HG03378 (cell line): ENCODE data around the gene TTC22.

ENCODE experiments used
- ATAC-seq: cut with Tn5 transposase; IDR thresholded peaks from one replicate; pipeline ENCODE4 v1.9.1; 2021; ENCODE audit warnings: mild to moderate bottlenecking, moderate library complexity; ENCODE audit not compliant: unreplicated experiment

The TTC22 gene

DNA sequence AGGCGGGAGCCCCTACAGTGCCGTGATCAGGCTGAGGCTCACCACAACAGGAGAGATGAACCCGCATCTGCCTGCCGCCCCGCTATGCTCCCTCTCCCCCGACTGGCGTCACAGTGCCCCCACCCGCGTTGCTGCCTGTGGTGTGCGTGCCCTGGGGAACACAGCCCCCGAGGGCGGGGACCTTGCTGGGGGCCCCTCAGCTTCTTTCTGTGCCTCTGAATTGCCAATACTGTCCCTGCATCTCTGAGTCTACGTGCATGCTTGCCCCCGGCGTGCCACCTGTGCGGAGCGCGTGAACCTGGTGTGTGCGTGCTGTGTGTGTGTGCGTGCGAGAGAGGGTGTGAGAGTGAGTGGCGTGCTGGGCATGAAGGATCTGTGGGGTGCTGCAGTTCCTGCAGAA is 47.1 kb downstream of the TTC22 start:
- no peak for ATAC-seq

DNA sequence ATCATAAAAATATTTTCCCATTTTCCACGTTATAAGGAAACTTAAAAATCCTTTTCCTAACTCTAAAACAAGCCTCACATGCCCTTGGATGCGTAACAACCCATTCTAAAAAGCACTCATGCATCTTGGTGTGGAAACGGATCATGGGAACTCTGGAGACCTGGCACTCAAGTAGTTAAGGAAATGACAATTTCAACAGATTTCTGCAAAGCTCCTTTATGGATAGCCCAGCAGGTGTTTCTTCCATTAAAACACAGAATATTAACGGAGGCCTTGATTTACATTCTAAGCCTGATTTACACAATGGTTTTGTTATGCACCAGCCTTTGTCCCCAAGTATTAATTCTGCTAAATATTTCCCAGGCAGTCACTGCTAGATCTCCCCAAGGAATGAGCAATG is 49.7 kb downstream of the TTC22 start:
- ATAC-seq, result no peak

DNA sequence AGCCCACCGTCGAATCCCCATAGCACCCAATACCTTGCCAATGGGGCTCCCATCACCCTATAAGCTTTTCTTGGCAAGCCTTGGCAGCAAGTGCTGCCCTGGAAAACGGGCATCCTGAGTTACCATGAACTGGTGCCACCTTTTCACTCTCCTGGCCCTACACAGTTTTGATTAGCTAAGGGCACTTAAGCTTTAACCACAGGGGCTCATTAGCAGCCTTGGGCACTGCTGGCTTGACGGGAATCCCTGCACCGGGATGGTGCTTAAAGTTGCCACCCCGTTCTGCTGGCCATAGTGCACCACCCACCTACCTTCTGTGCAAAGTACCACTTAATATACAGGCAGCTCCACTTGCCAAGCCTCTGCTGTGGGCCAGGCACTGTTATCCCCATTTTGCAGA is 50.5 kb downstream of the TTC22 start:
- ATAC-seq, result no peak

DNA sequence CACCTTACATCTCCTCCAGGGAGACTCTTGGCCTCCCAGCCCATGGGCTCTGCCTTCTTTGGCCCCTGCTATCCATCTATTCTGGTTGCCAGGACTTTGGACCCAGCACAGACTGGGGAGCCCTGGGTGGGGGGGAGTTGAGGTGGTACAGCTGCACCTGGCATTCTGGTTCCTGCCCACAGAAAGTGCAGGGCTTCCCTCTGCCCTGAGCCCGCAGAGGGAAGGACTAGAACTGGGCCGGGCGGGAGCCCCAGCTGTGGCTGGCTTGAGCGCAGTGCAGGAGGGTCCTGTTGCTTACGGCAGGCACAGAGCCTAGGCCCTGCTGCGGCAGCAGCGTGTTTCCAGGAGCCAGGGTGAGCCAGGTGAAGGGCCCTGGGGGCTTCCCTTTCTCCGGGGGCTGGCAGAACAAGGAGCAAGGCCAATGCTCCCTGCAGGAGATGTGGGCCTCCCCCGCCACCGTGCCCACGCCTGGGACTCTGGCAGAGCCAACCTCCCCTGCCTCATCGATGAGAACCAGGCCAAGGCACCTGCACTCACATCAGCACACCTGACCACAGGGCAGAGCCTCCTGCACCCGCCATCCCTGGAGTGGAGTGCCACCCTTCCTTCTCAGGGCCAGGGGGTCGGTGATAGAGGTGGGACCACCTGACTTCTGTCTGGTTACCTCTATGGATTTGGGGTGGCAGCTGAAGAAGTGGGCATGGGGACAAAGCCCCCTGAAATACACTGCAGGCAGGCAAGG is 52.9 kb downstream of the TTC22 start:
- no peak for ATAC-seq

DNA sequence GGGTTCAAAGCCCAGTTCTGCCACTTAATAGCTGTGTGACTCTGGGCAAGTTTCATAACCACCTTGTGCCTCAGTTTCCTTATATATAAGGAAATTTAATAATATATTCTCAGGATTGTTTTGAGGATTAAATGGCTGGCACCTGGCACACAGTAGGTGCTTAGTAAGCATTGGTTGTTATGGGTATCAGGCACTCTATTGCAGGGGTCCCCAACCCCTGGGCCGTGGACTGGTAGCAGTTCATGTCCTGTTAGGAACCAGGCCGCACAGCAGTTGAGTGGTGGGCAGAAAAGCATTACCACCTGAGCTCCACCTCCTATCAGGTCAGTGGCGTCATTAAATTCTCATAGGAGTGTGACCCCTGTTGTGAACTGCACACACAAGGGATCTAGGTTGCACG is 55.3 kb downstream of the TTC22 start:
- no peak for ATAC-seq

DNA sequence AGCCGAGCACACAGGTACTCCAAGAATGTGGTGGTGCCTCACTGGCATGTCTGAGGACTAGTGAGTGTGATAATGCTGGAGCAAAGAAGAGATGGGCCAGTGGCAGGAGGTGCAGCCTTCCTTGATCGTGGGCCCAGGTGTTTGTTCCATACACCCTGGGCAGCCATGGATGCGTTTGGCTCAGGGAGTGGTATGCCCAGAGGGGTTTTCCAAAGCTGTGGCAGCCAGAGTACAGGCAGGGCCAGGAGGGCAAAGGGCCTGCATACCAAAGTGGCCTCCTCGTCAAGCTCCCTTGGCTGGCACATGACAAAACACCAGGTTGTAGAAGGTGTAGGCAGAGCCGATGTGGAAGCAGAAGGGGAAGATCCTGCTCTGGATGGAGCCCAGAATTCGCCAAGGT is 55.8 kb downstream of the TTC22 start:
- ATAC-seq, result no peak

DNA sequence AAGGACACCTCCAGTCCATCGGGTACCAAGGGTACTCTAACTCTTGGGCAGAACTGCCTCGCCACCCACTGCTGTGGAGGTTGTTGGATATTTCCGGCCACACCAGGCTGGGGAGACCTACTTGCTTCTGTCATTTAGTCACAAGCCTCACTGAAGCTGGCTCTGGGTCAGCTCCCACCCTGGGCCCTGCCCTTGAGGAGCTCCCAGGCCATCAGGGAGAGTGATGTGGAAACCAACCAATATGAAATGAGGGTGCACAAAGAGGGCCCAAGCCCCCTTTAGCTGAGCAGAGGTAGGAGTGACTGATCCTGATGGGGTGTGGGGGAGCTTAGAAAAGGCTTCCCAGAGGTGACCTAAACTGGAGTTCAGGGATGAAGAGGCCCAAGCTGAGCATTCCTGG is 56.4 kb downstream of the TTC22 start:
- no peak for ATAC-seq

DNA sequence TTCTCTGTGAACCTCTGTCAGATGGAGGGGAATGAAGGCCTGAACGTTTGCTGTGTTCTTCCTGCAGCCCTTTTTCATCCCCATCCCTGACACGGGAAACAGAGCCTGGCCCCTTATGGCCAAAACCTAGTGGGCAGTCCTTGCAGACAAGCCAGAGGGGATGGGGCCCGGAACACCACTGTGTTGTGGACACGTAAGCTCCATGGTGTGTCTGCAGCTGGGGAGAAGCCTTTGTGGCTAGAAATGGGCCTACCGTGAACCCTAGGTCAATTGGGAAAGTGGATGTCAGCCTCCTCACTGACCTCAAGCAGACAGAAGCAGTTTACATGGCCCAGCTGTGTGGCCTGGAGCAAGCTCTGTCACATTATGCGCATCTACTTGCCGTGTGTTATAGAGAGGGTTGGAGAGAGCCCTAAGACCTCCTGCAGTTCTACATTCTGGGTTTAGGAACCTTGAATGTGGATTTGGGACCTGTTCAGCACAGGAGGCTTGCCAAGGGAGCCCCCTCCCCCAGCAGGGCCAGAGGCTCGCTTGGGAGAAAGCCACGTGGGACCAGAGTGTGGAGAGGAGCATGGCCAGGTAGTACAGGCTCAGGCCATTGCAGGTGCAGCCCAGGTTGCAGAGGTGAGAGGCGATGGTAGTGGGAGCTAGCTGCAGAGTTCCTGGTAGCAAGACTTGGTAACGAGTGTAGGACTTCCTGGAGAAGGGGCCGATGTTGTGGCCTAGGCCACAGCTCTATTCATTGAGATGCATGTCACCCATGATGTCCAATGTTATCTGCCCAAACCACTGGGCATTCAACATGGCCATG is 57.5 kb downstream of the TTC22 start:
- ATAC-seq, result no peak

DNA sequence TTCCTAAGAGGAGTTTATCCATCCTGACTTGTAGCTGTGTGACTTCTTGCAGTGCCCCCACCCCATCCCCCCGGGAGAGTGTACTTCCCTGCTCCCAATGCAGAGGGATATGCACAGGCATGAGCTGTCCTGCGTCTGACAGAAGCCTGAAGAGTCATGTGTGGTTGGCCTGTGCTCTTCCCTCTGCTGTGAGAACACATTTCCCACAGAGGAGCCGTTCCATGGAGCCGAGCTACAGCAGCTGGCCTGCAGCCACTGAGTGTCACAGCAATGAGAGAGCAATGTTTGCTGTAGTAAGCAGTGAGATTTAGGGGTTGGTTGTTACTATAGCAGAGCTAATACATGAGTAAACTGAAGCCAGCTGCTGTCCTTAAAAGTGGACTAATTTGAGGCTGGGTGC is 58.8 kb downstream of the TTC22 start:
- ATAC-seq, result no peak

DNA sequence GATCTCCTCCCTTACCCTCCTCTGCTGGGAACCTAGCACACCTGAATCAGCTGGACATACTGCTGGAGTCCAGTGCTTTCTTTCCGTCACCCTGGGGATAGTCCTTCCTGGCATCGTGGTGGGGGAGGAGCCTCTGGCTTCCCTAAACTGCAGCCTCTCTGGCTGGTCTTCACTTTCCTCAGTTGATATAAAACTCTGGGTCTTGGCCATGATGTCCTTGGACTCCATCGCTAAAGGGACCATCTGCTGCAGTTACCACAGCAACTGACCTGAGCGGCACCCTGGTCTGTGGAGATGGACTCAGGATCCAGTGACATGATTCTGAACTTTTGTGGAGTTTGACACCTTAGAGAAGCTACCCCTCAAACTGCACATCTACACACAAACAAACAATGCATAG is 59.6 kb downstream of the TTC22 start:
- no peak for ATAC-seq

DNA sequence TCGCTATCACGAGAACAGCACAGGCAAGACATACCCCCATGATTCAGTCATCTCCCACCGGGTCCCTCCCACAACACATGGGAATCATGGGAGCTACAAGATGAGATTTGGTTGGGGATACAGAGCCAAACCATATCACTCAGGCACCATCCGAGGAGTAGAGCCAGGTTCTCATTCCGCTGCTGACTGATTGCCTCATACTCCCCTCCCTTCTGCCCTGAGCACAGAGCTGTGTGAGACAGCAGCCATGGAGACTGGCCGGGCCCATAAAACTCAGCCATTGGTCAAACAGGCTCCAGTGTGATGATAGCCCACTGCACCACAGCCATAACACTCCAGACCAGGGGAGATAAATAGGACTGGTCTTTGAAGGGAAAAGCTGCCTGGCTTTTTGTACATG is 62.9 kb downstream of the TTC22 start:
- no peak for ATAC-seq

DNA sequence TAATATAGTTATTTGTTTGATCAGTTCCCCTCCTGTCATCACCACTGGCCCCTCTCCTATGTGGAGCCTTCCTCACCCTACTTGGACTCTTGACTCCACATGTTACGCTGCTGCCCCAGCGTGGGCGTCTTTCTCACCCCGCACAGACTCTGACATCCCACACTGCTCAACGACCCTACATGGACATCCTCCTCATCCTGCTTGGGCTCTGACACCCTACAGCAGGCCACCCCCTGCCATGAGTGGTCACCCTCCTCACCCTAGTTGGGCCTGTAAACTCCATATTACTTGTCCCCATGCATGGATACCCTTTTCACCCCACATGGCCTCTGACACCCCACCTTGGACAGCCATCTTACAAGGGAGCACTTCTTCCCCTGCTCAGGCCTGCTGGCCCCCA is 64.4 kb downstream of the TTC22 start:
- ATAC-seq, result no peak
